ENCODE measurements around the gene PPP2R2D. TPM values are rescaled to one million over a fixed set of nuclear protein-coding genes. Genes with fewer than 3 reads are reported as not detected.

Gene PPP2R2D
- polyA plus RNA-seq (ENCODE audit: insufficient read length in 4 of 4), result 10 to 100 TPM; 38.5 to 49.8 (median 44.9) TPM

DNA sequence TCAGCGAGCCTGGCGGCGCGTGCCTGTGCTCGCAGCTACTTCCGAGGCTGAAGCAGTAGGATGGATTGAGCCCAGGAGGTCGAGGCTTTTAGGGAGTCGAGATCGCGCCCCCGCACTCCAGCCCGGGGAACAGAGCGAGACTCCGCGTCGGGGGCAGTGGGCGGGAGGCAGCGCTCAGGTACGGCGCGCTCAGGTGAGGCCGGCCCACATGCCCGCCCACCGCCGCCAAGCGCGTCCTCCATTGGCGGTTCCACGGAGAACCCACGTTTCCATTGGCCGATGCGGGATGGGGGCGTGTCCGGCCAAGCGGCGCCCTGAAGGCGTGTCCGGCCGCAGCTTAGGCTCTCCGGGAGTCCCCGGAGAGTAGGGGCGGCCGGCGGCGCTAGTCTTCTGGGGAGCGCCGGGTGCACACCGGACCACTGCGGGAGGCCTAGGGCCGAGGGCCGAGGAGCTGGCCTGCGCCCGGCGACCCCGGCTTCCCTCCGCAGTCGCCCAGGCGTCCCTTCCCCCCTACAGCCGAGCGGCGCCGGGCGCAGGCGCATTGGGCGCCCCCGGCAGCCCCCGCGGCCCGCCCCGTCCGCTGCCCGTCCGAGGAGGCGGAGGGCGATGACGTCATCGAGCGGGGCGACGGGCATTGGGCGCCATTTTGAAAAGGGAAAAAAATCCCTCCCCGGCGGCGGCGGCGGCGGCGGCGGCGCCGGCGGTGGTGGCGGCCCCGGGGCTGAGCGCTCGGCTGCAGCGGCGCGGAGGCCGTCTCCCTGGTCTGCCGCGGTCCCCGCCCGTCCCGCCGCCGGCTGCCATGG, at the start of gene PPP2R2D:
TSS of gene PPP2R2D (plus strand) at position 659 of the 803 bp plus-strand sequence. CDS start at position 800, 141 bp downstream.
- peak; percentile 84 to 90 (median 88) for DNase-seq (ENCODE audit: low read depth in 4 of 4, low spot score in 3 of 4)

DNA sequence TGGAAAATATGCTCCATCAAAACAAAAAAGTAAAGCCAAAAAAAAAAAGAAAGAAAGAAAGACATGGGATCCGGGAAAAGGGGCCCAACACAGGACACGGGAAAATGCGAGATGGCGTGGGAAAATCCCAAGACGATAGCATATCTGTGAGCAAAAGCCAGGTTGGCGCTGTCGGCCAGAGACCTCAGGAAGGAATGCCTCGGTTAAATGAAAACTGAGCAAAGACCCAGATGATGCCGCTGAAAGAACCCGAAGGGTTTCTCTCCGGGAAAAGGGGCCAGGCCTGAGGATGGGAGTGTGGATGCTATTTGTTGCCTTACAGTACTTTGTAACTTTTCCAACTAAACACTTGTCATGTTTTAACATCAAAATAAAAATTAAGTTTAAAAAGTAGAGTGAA, 49.5 kb upstream of the PPP2R2D start:
- DNase-seq (ENCODE audit: low read depth in 4 of 4, low spot score in 3 of 4), result no peak

DNA sequence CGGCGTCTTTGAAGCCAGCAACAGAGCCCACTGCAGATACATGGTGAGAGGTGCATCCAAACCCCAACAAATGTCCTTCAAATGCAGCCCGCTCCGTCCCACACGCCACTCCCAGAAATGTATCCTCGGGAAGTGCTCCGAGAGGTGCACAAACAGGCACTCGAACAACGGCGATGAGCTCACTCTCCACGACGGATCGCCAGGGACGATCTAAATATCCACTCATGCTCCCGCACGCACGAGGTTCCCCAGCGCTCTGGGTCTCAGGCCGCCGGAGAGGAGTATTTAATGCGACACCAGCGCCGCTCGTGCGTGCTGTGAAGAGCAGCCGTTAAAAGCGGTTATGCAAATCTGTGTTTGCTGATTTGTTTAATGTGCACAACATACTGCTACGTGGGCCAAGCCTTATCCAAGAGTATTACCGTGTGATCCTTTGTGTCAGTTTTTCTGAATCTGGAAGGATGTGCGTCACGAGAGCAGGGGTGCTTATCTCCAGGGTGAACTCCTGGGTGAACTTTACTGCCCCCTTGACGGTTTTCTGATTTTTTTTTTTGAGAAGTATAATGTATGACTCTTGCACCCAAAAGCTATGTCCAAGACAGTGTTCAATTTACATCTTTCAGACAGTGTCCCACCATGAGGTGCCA, 48.5 kb upstream of the PPP2R2D start:
- no peak for DNase-seq (ENCODE audit: low read depth in 4 of 4, low spot score in 3 of 4)

DNA sequence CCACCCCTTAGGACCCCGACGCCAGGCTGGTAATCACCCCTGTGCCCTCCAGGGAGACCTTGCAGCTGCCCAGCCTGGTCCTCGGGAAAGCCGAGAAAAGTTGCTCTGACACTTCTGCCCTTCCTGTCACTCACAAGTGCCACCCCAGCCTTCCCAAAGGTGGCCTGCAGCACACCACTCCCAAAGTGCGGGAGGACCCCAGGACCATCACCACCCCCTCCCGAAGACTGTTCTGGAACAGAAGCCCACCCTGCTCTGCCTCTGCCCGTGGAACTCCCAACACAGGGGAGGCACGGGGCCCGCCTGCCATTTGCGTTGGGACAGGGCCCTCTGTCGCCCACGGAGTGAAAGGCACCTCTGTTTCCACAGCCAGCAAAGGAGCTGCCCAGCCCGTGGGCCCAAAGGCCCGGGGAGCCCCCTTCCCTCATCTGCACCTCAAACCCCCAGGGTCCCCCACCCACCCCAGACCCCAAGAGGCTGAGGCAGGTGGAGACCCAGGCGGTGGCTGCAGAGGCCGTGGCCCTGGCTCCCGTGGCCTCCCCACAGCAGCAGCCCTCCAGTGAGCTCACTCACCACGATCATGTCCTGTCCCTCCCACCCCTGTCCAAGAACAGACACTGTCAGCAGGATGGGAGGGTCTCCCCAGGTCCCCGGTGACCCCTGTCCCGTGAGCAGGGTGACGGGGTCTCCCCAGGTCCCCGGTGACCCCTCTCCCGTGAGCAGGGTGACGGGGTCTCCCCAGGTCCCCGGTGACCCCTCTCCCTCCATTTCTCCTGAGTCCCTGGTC, 47.8 kb upstream of the PPP2R2D start:
- DNase-seq (ENCODE audit: low read depth in 4 of 4, low spot score in 3 of 4), result no peak

DNA sequence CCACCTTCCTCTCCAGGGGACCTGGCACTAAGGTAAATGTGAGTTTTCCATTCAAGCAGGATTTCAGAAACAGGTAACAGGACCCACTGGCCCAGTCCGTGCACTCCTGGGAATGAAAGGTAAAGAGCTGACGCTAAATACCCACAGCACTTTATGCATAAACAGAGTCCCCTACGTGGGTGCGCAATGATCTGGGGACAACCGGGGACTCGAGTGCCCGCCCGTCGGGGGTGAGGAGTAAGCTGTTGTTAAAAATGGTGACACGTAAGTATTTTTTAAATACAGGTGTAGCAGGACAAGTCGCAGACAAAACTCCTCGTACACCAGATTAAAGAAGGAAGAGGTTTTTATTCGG, 47.2 kb upstream of the PPP2R2D start:
- no peak for DNase-seq (ENCODE audit: low read depth in 4 of 4, low spot score in 3 of 4)

DNA sequence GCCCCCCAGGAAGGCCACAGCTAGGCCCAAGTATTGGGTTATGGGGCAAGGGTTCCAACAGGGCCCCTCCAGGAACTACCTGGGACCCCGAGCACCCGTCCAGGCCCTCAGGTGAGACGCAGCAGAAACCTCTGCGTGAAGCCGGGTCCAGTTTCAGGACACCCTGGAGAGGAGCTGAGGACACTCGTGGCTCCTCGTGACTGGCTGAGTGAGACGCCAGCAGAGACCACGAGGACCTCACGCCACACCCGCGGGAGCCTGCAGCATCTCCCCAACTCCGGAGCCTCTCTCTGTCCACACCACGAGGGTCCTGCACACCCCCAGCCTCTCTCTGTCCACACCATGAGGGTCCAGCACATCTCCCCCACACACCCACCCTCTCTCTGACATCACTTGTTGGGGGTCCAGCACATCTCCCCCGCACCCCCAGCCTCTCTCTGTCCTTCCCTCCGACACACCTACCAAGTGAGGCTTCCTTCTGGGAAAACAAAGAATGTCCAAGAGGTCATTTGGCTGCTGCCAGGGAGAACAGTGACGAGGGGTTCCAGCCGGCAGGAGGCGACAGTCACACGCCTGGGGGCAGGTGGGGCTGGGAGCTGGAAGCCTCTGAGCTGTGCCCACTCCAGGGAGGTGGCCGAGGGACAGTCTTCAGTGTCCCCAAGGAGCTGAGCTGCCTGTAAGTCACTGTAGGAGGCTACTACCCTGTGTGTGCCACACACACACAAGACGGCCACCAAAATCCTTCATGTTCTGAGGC, 46.1 kb upstream of the PPP2R2D start:
- no peak for DNase-seq (ENCODE audit: low read depth in 4 of 4, low spot score in 3 of 4)

DNA sequence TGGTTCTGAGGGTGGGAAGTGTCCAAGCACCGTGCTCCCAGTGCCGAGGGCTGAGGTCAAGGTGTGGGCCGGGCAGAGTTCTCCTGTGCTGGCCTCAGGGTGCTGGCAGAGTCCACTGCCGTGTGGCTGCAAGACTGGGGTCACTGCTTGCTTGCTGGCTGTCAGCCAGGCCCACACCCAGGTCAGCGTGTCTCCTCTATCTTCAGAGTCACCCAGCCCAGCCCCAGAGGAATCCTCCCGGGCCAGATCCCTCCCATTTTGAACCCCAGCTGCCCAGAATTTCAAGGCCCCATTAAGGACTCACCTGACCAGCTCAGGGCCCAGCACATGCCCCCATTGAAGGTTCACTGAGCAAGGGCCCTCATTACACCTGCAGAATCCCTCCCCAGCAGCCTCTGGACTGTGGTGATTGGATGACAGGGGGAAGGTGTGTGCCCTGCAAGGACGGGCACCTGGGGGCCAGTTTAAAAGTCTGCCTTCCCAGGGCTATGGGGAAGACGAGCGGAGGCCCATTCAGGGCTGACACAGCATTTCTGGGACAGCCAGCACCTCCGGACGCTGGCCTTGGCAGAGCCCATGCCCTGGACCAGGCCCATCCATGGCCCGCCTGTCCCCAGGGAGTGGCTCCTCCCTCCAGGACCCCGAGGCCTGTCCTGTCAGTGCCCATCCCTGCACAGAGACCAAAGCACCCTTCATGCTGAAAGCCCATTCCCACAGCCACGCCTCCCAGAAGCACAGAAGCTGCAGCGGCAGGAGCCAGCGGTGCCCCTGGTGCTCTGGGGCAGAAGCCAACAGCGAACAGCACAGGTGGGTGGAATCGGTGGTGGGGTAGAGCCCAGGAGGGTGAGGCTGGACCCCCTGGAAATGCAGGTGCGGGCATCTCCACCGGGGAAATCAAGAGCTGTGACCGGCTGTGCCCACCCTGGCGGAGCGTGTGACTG, 45.1 kb upstream of the PPP2R2D start:
- no peak for DNase-seq (ENCODE audit: low read depth in 4 of 4, low spot score in 3 of 4)

DNA sequence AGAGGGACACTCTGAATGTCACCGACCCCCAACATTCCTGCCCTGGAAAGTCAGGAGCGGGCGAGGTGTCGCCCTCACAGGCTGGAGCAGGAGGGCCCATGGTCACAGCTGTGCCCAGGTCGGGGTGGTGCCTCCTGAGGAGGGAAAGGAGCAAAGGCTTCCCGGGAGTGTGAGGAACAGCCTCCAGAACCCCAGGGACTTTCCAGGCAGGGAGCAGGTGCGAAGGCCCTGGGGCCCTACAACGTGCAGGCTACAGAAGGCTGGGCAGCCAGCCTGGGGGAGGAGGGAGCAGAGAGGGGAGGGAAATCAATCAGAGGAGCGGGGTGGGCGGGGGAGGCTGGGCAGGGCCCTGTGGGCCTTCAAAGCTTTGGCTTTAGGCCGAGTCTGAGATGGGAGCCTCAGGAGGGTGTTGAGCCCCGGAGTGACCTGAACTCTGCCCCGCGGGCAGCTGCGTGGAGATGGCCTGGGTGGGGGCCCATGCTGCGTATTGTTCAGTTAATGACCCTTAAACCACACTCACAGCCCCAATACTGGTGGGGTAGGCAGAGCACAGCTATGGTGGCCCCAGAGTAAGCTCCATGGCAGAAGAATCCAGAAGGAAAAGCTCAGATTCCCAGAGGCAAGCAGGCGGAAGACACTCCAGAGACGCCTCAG, 44.2 kb upstream of the PPP2R2D start:
- DNase-seq (ENCODE audit: low read depth in 4 of 4, low spot score in 3 of 4), result no peak

DNA sequence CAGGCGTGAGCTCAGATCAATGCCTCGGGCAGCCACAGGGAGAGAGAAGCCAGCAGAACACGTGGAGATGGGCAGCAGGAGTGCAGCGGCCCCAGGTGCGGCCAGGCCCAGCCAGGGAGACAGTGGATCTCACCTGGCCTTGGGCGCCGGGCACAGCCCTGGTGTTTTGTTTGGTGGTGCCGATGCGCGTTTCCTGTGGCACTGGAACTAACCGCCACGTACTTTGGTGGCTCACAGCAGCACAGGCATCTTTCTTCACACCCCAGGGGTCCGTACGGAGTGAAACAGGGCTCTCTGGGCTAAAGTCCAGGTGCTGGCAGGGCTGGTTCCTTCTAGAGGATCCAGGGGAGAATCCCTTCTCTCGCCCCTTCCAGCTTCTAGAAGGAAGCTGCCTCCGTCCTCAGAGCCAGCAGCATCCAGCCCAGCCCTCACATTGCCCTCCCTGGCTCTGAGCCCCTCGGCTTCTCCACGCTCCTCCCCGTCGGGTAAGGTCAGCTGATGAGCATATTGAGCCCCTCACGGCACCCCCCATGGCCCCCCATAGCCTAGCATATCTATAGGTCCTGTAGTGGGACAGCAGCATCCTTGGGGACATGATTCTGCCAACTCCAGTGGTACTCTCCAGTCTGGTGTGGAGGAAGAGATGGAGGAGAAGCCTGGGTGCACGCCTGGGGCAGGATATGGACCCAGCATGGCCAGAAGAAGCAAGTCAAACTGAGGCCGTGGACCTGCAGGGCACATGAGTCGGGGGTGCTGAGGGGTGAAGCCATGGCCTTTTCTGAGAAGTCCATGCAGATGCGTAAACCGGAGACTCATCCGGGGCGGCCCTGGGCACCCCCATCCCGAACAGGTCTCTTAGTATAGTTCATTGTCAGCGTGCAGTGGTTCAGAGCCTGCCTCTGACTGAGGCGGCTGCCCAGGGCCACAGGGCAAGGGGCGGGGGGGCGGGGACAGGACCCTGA, 43.4 kb upstream of the PPP2R2D start:
- no peak for DNase-seq (ENCODE audit: low read depth in 4 of 4, low spot score in 3 of 4)

DNA sequence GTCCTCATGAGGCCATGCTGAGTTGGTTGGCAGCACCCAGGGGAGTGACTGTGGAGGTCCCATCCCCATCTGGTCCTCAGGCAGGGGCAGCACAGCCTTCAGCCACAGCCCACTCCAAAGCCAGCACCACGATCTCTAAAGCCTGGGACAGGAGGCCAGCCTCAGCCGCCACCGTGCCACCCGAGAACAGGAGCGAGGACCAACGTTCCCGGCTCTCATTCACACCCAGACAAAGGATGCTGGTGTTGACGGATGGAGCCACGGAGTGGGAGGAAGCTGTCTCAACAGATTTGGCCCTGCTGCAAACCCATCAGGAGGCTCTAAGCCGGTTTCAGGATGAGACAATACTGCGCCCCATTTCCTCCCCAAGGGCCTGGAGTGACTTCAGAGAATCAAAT, 42.7 kb upstream of the PPP2R2D start:
- DNase-seq (ENCODE audit: low read depth in 4 of 4, low spot score in 3 of 4), result no peak

DNA sequence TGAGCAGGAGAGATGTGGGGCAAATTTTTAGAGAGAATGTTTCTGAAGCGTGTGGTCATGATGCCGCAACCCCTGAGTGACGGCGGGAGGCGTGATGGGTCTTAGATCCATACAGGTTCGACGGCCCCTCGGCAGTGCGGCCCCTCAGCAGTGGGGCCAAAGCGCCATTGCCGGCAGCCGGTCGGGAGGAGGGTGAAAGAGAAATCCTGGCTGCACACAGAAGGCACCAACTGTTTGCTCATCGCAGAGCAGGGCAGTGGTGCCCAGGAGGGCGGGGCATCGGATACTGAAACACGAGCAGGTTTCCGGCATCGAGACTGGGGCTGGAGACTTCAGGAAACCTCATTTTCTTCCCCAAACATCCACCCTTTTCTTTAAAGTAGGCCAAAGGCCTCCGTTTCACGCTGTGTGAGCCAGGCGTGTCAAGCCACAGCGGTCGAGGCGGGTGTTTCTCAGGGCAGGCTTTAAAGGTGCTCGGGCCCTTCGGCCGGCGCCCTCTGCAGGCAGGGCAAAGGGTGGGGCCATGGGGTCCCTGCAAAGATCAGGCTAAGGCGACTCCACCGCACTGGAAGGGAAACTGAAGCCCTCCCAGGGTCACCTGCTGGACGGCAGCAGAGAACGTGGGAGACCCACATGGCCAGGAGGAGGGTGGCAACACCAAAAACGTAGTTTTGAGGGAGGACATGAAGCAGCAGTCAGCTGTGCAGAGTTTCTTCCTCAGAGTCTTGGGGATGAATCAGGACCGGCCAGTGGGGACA, 42.0 kb upstream of the PPP2R2D start:
- DNase-seq (ENCODE audit: low read depth in 4 of 4, low spot score in 3 of 4), result no peak

DNA sequence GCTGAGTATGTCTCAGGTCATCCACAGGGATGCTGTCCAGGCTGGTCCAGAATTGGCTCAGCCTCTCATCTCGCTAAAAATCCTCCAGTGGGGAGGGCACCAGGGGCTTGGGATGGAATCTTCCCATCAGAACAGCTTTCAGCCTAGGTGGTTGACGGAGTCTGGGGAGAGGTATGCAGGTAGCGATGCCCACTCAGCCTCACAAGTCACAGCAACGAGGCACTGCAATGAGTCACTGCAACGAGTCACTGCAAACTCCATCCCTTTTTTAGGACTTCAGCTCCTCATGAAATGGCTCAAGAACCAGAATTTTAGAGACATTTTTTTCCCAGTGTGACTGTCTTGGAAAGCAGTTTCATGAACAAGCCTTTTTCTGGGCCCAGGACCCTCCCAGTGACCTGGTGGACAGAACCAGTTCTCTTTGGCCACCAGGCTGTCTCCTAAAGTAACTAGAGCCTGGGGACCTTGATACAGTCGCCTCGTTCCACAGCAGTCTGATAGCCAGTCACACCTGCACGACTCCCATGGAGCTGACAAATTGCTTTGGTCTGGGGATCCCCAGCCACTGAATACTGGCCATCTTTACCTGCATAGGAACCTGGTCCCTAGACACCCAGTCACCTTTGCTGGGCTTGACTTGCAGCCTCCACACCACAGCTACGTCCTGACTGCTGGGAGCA, 41.3 kb upstream of the PPP2R2D start:
- DNase-seq (ENCODE audit: low read depth in 4 of 4, low spot score in 3 of 4), result no peak

DNA sequence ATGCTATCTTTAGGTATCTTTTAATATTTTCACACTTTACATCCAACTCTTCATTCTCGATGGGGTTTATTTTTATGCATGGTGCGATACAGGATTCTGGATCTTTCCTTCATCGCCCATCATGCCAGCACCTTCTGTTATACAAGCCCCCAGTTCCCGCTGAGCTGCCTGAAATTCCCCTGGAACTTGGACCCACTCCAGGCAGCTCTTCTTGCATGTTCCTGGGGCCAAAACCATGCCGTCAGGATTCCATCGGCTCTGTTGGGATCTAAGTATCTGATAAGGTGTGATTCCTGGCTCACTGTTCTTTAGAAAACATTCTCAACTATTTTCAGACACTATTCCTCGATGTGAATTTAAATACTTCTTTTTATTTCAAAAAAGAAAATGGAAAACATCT, 40.5 kb upstream of the PPP2R2D start:
- no peak for DNase-seq (ENCODE audit: low read depth in 4 of 4, low spot score in 3 of 4)

DNA sequence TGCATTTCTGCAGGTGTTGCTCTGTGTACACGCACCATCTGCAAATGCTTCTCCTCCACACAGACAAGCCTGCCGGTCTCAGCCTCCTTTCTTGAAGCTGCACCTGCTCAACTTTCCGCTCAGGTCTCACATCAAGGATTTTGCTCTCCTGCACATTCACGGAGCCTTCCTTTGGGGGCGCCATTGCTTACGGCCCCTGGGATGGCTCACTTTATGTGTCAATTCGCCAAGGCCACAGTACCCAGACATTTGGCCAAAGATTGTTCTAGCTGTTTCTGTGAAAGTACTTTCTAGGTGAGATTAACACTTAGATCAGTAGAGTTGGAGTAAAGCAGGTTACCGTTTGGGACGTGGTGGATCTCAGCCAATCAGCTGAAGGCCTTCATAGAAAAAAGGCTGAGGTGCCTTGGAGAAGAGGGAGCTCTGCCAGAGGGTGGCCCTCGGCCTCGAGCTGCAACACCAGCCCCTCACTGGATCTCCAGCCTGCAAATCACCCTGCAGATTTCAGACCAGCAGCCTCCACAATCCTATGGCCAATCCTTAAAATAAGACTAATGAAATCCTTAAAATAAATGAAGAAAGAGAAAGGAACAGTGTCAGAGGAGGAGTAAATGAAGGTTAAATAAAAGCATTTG, 39.9 kb upstream of the PPP2R2D start:
- no peak for DNase-seq (ENCODE audit: low read depth in 4 of 4, low spot score in 3 of 4)

DNA sequence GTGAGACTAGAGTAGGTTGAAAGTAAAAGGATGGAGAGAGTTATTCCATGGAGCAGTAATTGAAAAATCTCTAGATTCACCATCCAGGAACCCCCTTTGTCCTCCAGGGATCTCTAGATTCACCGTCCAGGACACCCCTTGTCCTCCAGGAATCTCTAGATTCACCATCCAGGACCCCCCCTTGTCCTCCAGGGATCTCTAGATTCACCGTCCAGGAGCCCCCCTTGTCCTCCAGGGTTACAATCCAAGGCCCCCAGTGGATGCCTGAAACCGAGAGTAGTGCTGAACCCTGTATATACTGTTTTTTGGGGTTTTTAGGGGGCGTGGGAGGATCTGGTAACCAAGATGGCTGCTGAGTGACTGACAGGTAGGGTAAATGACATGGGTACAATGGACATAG, 38.3 kb upstream of the PPP2R2D start:
- no peak for DNase-seq (ENCODE audit: low read depth in 4 of 4, low spot score in 3 of 4)

DNA sequence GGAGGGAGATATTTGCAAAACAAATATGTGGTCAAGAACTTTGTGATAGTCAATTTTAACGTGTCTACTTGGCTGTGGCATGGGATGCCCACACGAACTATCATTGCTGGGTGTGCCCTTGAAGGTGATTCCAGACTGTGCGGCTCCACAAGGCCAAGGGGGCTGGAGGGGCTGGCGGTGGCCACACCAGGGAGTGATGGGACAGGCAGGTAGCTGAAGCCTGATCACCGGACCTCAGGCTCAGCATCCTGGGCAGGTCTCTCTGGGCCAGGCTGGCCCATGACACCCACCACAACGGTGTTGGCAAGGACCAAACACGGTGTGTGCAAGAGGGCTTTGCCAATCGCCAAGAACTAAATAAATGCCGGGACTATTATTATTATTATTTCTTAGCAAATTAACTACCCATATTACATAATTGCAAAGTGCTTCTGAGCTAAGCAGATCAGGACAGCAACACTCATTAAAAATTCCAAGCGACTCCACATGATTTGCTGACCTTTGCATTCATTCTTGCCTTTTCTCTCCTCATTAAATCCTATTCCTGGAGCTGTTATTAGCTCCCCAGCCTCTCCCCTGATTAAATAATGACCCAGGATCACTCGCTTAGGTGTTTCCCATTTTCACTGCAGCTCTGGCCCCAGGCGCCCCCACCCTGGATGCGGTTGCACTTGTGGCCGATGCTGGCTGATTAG, 35.4 kb upstream of the PPP2R2D start:
- DNase-seq (ENCODE audit: low read depth in 4 of 4, low spot score in 3 of 4), result no peak

Measured in left renal pelvis (tissue), 4 donors.